ENCODE measurements around the gene RRP1B. TPM values are rescaled to one million over a fixed set of nuclear protein-coding genes. Genes with fewer than 3 reads are reported as not detected.

RRP1B gene
- total and polyA plus RNA-seq, 2 experiments from 2014 or later, result 54.8 to 95.7 TPM

- Mint-ChIP-seq H3K4me3 (no peak overlapping the region), H3K4me1 (peaks cover 6% of the 10 kb centered on the region; the same call in 1 of the 3 replicates), H3K36me3 (ENCODE audit: low read depth) (peaks cover 18% of the 10 kb centered on the region; the same call in 2 of the 3 replicates), H3K27me3 (ENCODE audit: insufficient read depth, low read depth, poor library complexity) (no peaks in the 10 kb centered on the region), H3K27ac (no peak overlapping the region), H3K9me3 (peaks cover 9% of the 10 kb centered on the region; the same call in 2 of the 3 replicates)
- no peaks in the 10 kb centered on the region for H3K9me2 ChIP-seq (ENCODE audit: insufficient read depth)
- no peaks in the 10 kb centered on the region for H3K36me3 ChIP-seq (ENCODE audit: insufficient read depth)
- DNase-seq (ENCODE audit: low spot score) (no peak), ATAC-seq (no peak)
- no peak overlapping the region for H3K27ac ChIP-seq (ENCODE audit: low read depth)
- H3K4me2 ChIP-seq, result no peak overlapping the region
- H3K79me2 ChIP-seq (replicated peaks; ENCODE audit: insufficient read depth), result no peaks in the 10 kb centered on the region
- no peaks in the 10 kb centered on the region for H3F3A ChIP-seq (replicated peaks; ENCODE audit: low read depth)
- H3K4me1 ChIP-seq (ENCODE audit: insufficient read depth), result no peaks in the 10 kb centered on the region
- no peak for TF ChIP-seq ZNF331 (CRISPR knock-in tag; IDR thresholded peaks at IDR 0.05; ENCODE audit: low read depth)
- TF ChIP-seq ZNF114 (CRISPR knock-in tag; IDR thresholded peaks at IDR 0.05), result no peak
- TF ChIP-seq, protein P1, sequence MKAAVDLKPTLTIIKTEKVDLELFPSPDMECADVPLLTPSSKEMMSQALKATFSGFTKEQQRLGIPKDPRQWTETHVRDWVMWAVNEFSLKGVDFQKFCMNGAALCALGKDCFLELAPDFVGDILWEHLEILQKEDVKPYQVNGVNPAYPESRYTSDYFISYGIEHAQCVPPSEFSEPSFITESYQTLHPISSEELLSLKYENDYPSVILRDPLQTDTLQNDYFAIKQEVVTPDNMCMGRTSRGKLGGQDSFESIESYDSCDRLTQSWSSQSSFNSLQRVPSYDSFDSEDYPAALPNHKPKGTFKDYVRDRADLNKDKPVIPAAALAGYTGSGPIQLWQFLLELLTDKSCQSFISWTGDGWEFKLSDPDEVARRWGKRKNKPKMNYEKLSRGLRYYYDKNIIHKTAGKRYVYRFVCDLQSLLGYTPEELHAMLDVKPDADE (IDR thresholded peaks at IDR 0.05), result no peak
- TF ChIP-seq POLR2AphosphoS5 (IDR thresholded peaks at IDR 0.05; ENCODE audit: low read depth), result no peak
- no peak for TF ChIP-seq EZH2phosphoT487 (IDR thresholded peaks at IDR 0.05; ENCODE audit: unreplicated experiment)
- TF ChIP-seq EZH2 (IDR thresholded peaks at IDR 0.05; ENCODE audit: low read depth, unreplicated experiment), result no peak
- TF ChIP-seq, protein P2, sequence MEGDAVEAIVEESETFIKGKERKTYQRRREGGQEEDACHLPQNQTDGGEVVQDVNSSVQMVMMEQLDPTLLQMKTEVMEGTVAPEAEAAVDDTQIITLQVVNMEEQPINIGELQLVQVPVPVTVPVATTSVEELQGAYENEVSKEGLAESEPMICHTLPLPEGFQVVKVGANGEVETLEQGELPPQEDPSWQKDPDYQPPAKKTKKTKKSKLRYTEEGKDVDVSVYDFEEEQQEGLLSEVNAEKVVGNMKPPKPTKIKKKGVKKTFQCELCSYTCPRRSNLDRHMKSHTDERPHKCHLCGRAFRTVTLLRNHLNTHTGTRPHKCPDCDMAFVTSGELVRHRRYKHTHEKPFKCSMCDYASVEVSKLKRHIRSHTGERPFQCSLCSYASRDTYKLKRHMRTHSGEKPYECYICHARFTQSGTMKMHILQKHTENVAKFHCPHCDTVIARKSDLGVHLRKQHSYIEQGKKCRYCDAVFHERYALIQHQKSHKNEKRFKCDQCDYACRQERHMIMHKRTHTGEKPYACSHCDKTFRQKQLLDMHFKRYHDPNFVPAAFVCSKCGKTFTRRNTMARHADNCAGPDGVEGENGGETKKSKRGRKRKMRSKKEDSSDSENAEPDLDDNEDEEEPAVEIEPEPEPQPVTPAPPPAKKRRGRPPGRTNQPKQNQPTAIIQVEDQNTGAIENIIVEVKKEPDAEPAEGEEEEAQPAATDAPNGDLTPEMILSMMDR (conservative IDR thresholded peaks at IDR 0.05; ENCODE audit: low read depth in 2 of 2), result no peak
- TF ChIP-seq ZNF462 (CRISPR knock-in tag; IDR thresholded peaks at IDR 0.05), result no peak
- no peak for TF ChIP-seq NANOG (IDR thresholded peaks at IDR 0.05; ENCODE audit: borderline replicate concordance)
- TF ChIP-seq JUNB (IDR thresholded peaks at IDR 0.05; ENCODE audit: unreplicated experiment), result no peak
- no peak for TF ChIP-seq CREB1 (CRISPR knock-in tag; IDR thresholded peaks at IDR 0.05; ENCODE audit: low read depth)
- no peak for TF ChIP-seq STAT1 (IDR thresholded peaks at IDR 0.05; ENCODE audit: unreplicated experiment)
- TF ChIP-seq, protein P3, sequence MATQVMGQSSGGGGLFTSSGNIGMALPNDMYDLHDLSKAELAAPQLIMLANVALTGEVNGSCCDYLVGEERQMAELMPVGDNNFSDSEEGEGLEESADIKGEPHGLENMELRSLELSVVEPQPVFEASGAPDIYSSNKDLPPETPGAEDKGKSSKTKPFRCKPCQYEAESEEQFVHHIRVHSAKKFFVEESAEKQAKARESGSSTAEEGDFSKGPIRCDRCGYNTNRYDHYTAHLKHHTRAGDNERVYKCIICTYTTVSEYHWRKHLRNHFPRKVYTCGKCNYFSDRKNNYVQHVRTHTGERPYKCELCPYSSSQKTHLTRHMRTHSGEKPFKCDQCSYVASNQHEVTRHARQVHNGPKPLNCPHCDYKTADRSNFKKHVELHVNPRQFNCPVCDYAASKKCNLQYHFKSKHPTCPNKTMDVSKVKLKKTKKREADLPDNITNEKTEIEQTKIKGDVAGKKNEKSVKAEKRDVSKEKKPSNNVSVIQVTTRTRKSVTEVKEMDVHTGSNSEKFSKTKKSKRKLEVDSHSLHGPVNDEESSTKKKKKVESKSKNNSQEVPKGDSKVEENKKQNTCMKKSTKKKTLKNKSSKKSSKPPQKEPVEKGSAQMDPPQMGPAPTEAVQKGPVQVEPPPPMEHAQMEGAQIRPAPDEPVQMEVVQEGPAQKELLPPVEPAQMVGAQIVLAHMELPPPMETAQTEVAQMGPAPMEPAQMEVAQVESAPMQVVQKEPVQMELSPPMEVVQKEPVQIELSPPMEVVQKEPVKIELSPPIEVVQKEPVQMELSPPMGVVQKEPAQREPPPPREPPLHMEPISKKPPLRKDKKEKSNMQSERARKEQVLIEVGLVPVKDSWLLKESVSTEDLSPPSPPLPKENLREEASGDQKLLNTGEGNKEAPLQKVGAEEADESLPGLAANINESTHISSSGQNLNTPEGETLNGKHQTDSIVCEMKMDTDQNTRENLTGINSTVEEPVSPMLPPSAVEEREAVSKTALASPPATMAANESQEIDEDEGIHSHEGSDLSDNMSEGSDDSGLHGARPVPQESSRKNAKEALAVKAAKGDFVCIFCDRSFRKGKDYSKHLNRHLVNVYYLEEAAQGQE (IDR thresholded peaks at IDR 0.05; ENCODE audit: unreplicated experiment), result no peak
- H4K20me1 ChIP-seq (replicated peaks; ENCODE audit: insufficient read depth), result no peaks in the 10 kb centered on the region
- H2AFZ ChIP-seq, result no peak overlapping the region
- no peak overlapping the region for H3K4me3 ChIP-seq
- no peaks in the 10 kb centered on the region for H3K27me3 ChIP-seq (ENCODE audit: insufficient read depth)
Measured at GRCh38 chr21:43626390-43626789, 33.0 kb upstream of the RRP1B start.

Measured in GM23338 (cell line).